Smooth muscle cell (in vitro differentiated cells): ENCODE data around the gene MLLT10. TPM values are rescaled to one million over a fixed set of nuclear protein-coding genes. Genes with fewer than 3 reads are reported as not detected.

Source experiments
- DNase-seq: peaks from one replicate; lab custom pipeline; 2025; ENCODE audit not compliant: unreplicated experiment; lab: John Stamatoyannopoulos, UW
- H2AFZ ChIP-seq: fragments of 200-600 bp; sonication (generic); 2 replicates; pipeline ENCODE4 v1.6.0; 2016; ENCODE audit warnings: antibody characterized with exemption, low read depth, mild to moderate bottlenecking
- H3F3A ChIP-seq: fragments of 200-600 bp; sonication (generic); 2 replicates; pipeline ENCODE4 v1.6.0; 2017; ENCODE audit warnings: antibody characterized with exemption, low read depth
- H3K27ac ChIP-seq: fragments of 200-600 bp; sonication (generic); 2 replicates; pipeline ENCODE4 v1.5.1; 2016; ENCODE audit warnings: low read depth, mild to moderate bottlenecking
- H3K27me3 ChIP-seq: fragments of 200-600 bp; sonication (generic); 2 replicates; pipeline ENCODE4 v1.6.1; 2016; ENCODE audit warnings: low read depth, mild to moderate bottlenecking
- H3K36me3 ChIP-seq: fragments of 200-600 bp; sonication (generic); 2 replicates; pipeline ENCODE4 v1.5.1; 2016; ENCODE audit warnings: low read depth
- H3K4me1 ChIP-seq: fragments of 200-600 bp; sonication (generic); 2 replicates; pipeline ENCODE4 v1.5.1; 2016; ENCODE audit warnings: low read depth
- H3K4me2 ChIP-seq: fragments of 200-600 bp; sonication (generic); 2 replicates; pipeline ENCODE4 v1.6.0; 2016; ENCODE audit warnings: mild to moderate bottlenecking
- H3K4me3 ChIP-seq: fragments of 200-600 bp; sonication (generic); 2 replicates; pipeline ENCODE4 v1.5.1; 2016; ENCODE audit warnings: mild to moderate bottlenecking
- H3K79me2 ChIP-seq: fragments of 200-600 bp; sonication (generic); 2 replicates; pipeline ENCODE4 v1.6.0; 2016; ENCODE audit warnings: low read depth, mild to moderate bottlenecking
- H3K9ac ChIP-seq: fragments of 200-600 bp; sonication (generic); 2 replicates; pipeline ENCODE4 v1.6.0; 2016; ENCODE audit warnings: low read depth
- H3K9me3 ChIP-seq: fragments of 200-600 bp; sonication (generic); replicated peaks from 2 replicates; pipeline ENCODE4 v1.5.1; 2016; ENCODE audit warnings: low read depth
- H4K20me1 ChIP-seq: fragments of 200-600 bp; sonication (generic); 2 replicates; pipeline ENCODE4 v1.6.0; 2016; ENCODE audit warnings: low read depth
- WGBS: methylation state at CpG from one replicate; pipeline ENCODE4 v1.1.7; 2016; ENCODE audit warnings: low lambda C conversion rate; 5-methylcytosine and 5-hydroxymethylcytosine counted together
- polyA plus RNA-seq: library from polyadenylated mRNA; unstranded; fragments of >200 nt; fragmentation: Nextera tagmentation; extraction: Ambion mirVana; gene quantifications from 2 replicates; pipeline ENCODE4 v1.2.1, GENCODE V29; 2016
- total RNA-seq: library from RNA; depleted of rRNA; stranded (reverse); fragments of >200 nt; gene quantifications from 2 replicates; pipeline ENCODE4 v1.2.3, GENCODE V29; 2014
- TF ChIP-seq, protein P1 (sequence below): fragments of 200-600 bp; sonication (generic); IDR thresholded peaks from 2 replicates; pipeline ENCODE4 v1.5.1; 2017; ENCODE audit warnings: borderline replicate concordance, mild to moderate bottlenecking, antibody characterized with exemption; ENCODE audit not compliant: insufficient read depth, poor library complexity, severe bottlenecking

Gene MLLT10
- total and polyA plus RNA-seq, 2 experiments from 2014 or later = 6.8 to 43.6 TPM

DNA sequence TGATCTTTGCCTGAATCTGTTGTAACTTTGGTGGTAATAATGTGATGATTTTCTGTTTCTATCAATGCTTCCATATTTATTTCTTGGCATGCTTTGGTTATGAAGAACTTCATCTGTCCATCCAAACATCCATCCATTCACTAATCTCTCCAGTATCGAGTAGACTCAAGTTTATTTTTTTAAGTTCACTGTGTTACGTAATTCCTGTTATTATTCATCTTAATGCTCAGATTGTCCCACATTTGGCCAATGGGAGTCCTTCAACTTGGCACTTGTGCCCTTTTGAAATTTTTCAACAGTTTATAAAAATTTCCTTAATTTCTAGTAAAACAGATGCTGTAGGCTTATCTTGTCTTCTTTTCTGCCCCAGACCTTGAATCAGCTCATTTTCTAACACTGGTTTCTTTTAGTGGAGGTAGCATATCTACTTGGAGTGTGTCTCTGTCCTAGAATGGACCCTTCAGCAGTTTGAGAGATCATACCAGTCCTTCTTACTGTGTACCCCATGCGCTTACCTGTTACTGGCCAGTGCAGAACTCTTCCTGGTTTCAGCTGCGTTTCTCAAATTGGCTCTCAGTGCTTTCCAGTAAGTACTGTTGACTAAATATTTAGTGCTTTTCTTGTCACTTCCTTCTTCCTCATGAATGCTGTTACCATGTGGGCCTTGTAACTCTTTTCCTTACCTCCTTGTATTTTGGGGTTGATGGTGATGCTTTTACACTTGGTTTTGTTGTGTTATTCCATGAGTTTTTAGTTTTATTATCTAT is 100.8 kb downstream of the MLLT10 start:
- no peak for DNase-seq
- H3K27ac ChIP-seq = no peak overlapping the region
- no peaks in the 10 kb centered on the region for H3F3A ChIP-seq
- WGBS = 93% methylated on average over 4 of the region's 4 CpGs
- TF ChIP-seq, protein P1, sequence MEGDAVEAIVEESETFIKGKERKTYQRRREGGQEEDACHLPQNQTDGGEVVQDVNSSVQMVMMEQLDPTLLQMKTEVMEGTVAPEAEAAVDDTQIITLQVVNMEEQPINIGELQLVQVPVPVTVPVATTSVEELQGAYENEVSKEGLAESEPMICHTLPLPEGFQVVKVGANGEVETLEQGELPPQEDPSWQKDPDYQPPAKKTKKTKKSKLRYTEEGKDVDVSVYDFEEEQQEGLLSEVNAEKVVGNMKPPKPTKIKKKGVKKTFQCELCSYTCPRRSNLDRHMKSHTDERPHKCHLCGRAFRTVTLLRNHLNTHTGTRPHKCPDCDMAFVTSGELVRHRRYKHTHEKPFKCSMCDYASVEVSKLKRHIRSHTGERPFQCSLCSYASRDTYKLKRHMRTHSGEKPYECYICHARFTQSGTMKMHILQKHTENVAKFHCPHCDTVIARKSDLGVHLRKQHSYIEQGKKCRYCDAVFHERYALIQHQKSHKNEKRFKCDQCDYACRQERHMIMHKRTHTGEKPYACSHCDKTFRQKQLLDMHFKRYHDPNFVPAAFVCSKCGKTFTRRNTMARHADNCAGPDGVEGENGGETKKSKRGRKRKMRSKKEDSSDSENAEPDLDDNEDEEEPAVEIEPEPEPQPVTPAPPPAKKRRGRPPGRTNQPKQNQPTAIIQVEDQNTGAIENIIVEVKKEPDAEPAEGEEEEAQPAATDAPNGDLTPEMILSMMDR = no peak
- peaks cover 3% of the 10 kb centered on the region for H3K36me3 ChIP-seq
- H3K79me2 ChIP-seq = peaks cover 34% of the 10 kb centered on the region
- no peak overlapping the region for H3K9ac ChIP-seq
- H3K4me1 ChIP-seq = peaks cover 8% of the 10 kb centered on the region
- H3K4me3 ChIP-seq = no peak overlapping the region
- H3K27me3 ChIP-seq = no peaks in the 10 kb centered on the region
- H3K9me3 ChIP-seq = no peaks in the 10 kb centered on the region
- no peak overlapping the region for H3K4me2 ChIP-seq
- H4K20me1 ChIP-seq = peaks cover 56% of the 10 kb centered on the region
- no peak overlapping the region for H2AFZ ChIP-seq

DNA sequence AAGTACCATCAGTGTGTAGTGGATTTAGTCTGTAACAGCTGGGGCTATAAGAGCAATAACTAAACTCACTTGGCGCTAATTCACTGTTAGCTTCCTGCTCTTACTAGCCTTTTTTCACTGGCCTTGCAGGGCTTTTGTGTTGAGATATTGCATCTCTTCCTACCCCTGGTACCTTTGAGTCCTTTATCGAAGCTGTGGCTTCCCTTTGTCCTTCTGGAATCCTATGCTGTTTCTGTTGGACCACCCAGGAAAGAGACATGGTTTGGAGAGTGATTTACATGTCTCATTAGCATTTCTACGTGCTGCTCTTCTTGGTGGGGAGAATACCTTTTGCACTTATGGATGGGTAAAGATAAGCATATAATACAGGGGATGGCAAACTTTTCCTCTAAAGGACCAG is 103.8 kb downstream of the MLLT10 start:
- Histone ChIP-seq H3K27me3 (no peaks in the 10 kb centered on the region), H3K4me1 (peaks cover 10% of the 10 kb centered on the region), H4K20me1 (peaks cover 72% of the 10 kb centered on the region), H3K4me3 (no peak overlapping the region), H3K4me2 (no peak overlapping the region), H3K36me3 (peaks cover 3% of the 10 kb centered on the region), H3K9me3 (no peaks in the 10 kb centered on the region), H3F3A (no peaks in the 10 kb centered on the region), H3K79me2 (peaks cover 46% of the 10 kb centered on the region), H2AFZ (no peak overlapping the region), H3K27ac (no peak overlapping the region), H3K9ac (no peak overlapping the region)
- DNase-seq = no peak
- TF ChIP-seq, protein P1 = no peak
- WGBS = 86% methylated on average over 3 of the region's 3 CpGs

DNA sequence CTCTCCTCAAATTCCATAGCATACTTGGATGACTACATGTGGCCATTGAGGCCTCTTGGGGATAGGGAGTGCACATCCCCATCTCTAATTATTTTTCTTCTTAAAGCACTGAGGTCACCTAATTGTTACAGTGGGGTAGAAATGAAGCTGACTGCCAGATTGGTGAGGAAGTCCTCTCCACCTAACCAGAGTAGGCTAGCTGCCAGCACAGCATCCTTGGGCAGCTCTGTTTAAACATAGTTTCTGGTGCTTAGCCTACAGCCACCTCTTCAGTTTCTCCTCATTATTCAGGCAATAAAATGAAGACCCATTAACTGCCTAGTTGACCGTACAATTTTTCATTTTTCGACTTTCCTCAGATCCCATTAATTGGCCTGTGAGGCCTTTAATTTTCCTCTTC is 104.6 kb downstream of the MLLT10 start:
- peaks cover 54% of the 10 kb centered on the region for H3K79me2 ChIP-seq
- no peak overlapping the region for H3K4me2 ChIP-seq
- no peak for DNase-seq
- H3K4me3 ChIP-seq = no peak overlapping the region
- peaks cover 3% of the 10 kb centered on the region for H3K36me3 ChIP-seq
- no peak overlapping the region for H3K27ac ChIP-seq
- H4K20me1 ChIP-seq = peaks cover 81% of the 10 kb centered on the region
- H2AFZ ChIP-seq = no peak overlapping the region
- H3K9ac ChIP-seq = no peak overlapping the region
- H3K27me3 ChIP-seq = no peaks in the 10 kb centered on the region
- H3K9me3 ChIP-seq = no peaks in the 10 kb centered on the region
- TF ChIP-seq, protein P1 = no peak
- H3K4me1 ChIP-seq = peaks cover 10% of the 10 kb centered on the region
- WGBS = 100% methylated on average over 2 of the region's 2 CpGs
- no peaks in the 10 kb centered on the region for H3F3A ChIP-seq

DNA sequence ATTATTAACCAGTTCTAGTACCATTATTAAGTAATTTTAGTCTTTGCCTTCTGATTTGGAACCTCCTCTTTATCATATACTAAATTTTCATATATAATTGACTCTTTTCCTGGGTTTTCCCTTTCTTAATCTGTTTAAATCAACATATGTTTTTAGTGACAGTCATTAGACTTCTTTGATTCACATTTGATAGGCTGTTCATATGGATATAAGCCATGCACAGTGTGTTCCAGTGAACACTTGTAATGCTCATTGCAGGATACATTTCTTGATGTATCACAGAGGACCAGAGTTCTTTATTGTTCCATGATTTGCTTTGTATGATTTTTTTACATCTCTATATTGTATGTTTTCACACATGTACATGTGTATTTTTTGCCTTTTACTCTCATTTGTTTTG is 114.0 kb downstream of the MLLT10 start:
- H3K4me3 ChIP-seq = no peak overlapping the region
- TF ChIP-seq, protein P1 = no peak
- H4K20me1 ChIP-seq = peaks cover 77% of the 10 kb centered on the region
- H3K36me3 ChIP-seq = no peaks in the 10 kb centered on the region
- no peak for DNase-seq
- no peak overlapping the region for H3K27ac ChIP-seq
- no peaks in the 10 kb centered on the region for H3K27me3 ChIP-seq
- H3K4me1 ChIP-seq = no peaks in the 10 kb centered on the region
- H3K4me2 ChIP-seq = no peak overlapping the region
- no peak overlapping the region for H3K9ac ChIP-seq
- no peak overlapping the region for H2AFZ ChIP-seq
- H3F3A ChIP-seq = no peaks in the 10 kb centered on the region
- H3K79me2 ChIP-seq = peaks cover 58% of the 10 kb centered on the region
- H3K9me3 ChIP-seq = no peaks in the 10 kb centered on the region
